A673 (cell line): ENCODE data around the gene CAPG. TPM values are rescaled to one million over a fixed set of nuclear protein-coding genes. Genes with fewer than 3 reads are reported as not detected.
A peak's percentile ranks its signal among the peaks of the same experiment; 100 is the strongest.

Experiments used
- BruUV-seq: library from RNA; stranded (reverse); fragments of 400-500 nt; replicated peaks from 2 replicates; lab custom pipeline; 2021; lab: Mats Ljungman, UMichigan
- CTCF ChIA-PET: fragments of 300-600 bp; sonication (Branson Sonifier 250); formaldehyde crosslinking; loops from one replicate; lab custom pipeline; 2022; ENCODE audit warnings: antibody characterized with exemption; lab: Charles Lee
- POLR2A ChIA-PET: fragments of 300-600 bp; sonication (Branson Sonifier 250); formaldehyde crosslinking; loops from one replicate; lab custom pipeline; 2022; ENCODE audit warnings: antibody characterized with exemption; ENCODE audit not compliant: low non-redundant PET; lab: Charles Lee
- DNase-seq: peaks from one replicate; pipeline ENCODE4 v3.0.0-alpha.2; 2015; ENCODE audit warnings: low spot score
- H3K27ac ChIP-seq: fragments of 200-600 bp; sonication (generic); 2 replicates; pipeline ENCODE4 v1.5.1; 2016; ENCODE audit warnings: mixed run types, low read depth, mild to moderate bottlenecking, mixed read lengths, antibody characterized with exemption, low read length; ENCODE audit not compliant: poor library complexity, severe bottlenecking
- H3K27me3 ChIP-seq: fragments of 200-600 bp; sonication (generic); replicated peaks from 2 replicates; pipeline ENCODE4 v1.6.1; 2017; ENCODE audit warnings: mixed run types, low read depth, mild to moderate bottlenecking, mixed read lengths, antibody characterized with exemption, low read length; ENCODE audit not compliant: insufficient read depth, poor library complexity
- H3K36me3 ChIP-seq: fragments of 200-600 bp; sonication (generic); 2 replicates; pipeline ENCODE4 v1.6.1; 2016; ENCODE audit warnings: mixed run types, mild to moderate bottlenecking, mixed read lengths, antibody characterized with exemption, low read length; ENCODE audit not compliant: insufficient read depth, poor library complexity, severe bottlenecking
- H3K4me1 ChIP-seq: fragments of 200-600 bp; sonication (generic); 2 replicates; pipeline ENCODE4 v1.6.1; 2017; ENCODE audit warnings: mixed run types, mild to moderate bottlenecking, mixed read lengths, antibody characterized with exemption, low read length; ENCODE audit not compliant: insufficient read depth, poor library complexity, severe bottlenecking
- H3K4me3 ChIP-seq: fragments of 200-600 bp; sonication (generic); 2 replicates; pipeline ENCODE4 v1.5.1; 2016; ENCODE audit warnings: low read depth, mixed run types, mild to moderate bottlenecking, mixed read lengths, low read length; ENCODE audit not compliant: poor library complexity, severe bottlenecking
- H3K9me3 ChIP-seq: fragments of 200-600 bp; sonication (generic); 2 replicates; pipeline ENCODE4 v1.6.1; 2016; ENCODE audit warnings: mixed run types, low read depth, mild to moderate bottlenecking, mixed read lengths, antibody characterized with exemption, low read length; ENCODE audit not compliant: poor library complexity, severe bottlenecking
- EZH2 ChIP-seq: fragments of 200-600 bp; sonication (generic); IDR thresholded peaks from 2 replicates; pipeline ENCODE4 v1.6.1; 2017; ENCODE audit warnings: borderline replicate concordance, low read depth, mild to moderate bottlenecking, mixed read lengths, antibody characterized with exemption, low read length; ENCODE audit not compliant: poor library complexity, severe bottlenecking
- intact Hi-C: fragments of 100-400 bp; cut with micrococcal nuclease; formaldehyde crosslinking; loops from one replicate; pipeline ENCODE4 v1.10.0; 2022; ENCODE audit not compliant: unreplicated experiment
- total RNA-seq: library from RNA; stranded (reverse); gene quantifications from 2 replicates; pipeline ENCODE4 v1.2.3, GENCODE V29; 2021
- TF ChIP-seq, protein P1 (sequence below): fragments of 300-800, 200-600 bp; sonication (generic); conservative IDR thresholded peaks from 2 replicates; pipeline ENCODE4 v1.5.1; 2017; ENCODE audit warnings: low read depth, mild to moderate bottlenecking, antibody characterized with exemption, low read length, moderate library complexity, mixed read lengths

The CAPG gene
- total RNA-seq, 1 experiment from 2014 or later: 156 TPM

DNA sequence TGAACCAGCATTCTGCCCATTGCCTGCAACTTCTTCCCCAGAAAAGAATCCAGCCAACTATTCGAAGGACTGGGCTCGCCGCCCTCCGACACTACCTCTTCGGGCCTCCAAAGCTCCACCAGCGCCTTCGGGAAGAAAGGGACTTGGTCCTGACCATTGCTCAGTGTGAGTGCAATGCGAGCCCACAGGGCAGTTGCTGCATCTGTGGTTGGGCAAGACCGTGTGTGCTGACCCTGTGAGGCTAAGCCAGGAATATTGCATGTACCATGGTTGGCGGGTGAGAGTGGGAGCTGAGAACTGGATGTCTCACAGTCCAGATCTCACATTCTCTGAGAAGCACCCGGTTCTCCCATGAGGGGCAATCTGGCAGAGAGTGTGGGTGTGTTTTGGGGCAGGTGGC is 39.1 kb downstream of the CAPG start:
- Histone ChIP-seq H3K9me3 (no peaks in the 10 kb centered on the region), H3K27me3 (no peaks in the 10 kb centered on the region), H3K4me1 (no peaks in the 10 kb centered on the region), H3K4me3 (no peak overlapping the region), H3K36me3 (no peaks in the 10 kb centered on the region), H3K27ac (no peak overlapping the region)
- intact Hi-C loops: no loop called here
- no TSS peak for BruUV-seq
- TF ChIP-seq, protein P1, sequence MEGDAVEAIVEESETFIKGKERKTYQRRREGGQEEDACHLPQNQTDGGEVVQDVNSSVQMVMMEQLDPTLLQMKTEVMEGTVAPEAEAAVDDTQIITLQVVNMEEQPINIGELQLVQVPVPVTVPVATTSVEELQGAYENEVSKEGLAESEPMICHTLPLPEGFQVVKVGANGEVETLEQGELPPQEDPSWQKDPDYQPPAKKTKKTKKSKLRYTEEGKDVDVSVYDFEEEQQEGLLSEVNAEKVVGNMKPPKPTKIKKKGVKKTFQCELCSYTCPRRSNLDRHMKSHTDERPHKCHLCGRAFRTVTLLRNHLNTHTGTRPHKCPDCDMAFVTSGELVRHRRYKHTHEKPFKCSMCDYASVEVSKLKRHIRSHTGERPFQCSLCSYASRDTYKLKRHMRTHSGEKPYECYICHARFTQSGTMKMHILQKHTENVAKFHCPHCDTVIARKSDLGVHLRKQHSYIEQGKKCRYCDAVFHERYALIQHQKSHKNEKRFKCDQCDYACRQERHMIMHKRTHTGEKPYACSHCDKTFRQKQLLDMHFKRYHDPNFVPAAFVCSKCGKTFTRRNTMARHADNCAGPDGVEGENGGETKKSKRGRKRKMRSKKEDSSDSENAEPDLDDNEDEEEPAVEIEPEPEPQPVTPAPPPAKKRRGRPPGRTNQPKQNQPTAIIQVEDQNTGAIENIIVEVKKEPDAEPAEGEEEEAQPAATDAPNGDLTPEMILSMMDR: no peak
- no peak for TF ChIP-seq EZH2
- ChIA-PET CTCF (no interaction called here), POLR2A (no interaction called here)
- no peak for DNase-seq

DNA sequence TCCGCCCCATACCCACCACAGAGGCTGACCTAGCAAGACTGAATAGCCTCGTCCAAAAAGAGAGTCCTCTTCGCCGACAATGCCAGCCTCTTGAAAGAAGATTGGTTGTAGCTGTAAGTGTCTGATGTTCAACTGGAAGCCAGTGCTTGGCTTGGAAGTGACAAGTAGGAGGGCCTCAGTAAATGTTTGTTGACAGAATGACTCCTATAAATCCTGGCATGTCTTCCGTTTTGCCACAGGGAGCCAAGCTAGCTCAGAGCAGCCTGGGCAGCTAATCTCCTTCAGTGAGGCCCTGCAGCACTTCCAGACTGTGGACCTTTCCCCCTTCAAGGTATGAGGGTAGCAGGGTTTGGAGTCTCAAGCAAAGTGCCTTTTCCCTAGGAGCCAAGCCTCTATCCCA is 40.7 kb downstream of the CAPG start:
- no peaks in the 10 kb centered on the region for H3K9me3 ChIP-seq
- intact Hi-C loops: no loop called here
- TF ChIP-seq, protein P1: no peak
- TF ChIP-seq EZH2: no peak
- no TSS peak for BruUV-seq
- POLR2A ChIA-PET: no interaction called here
- no peaks in the 10 kb centered on the region for H3K36me3 ChIP-seq
- no peak for DNase-seq
- no peaks in the 10 kb centered on the region for H3K4me1 ChIP-seq
- H3K27ac ChIP-seq: peak overlapping the region; percentile 25
- H3K27me3 ChIP-seq: no peaks in the 10 kb centered on the region
- CTCF ChIA-PET: interaction anchor here (0.6 kb wide), 1 partner anchor 22 kb away, joined by 3 read pairs; no protein-coding TSS in a partner anchor
- H3K4me3 ChIP-seq: no peak overlapping the region

DNA sequence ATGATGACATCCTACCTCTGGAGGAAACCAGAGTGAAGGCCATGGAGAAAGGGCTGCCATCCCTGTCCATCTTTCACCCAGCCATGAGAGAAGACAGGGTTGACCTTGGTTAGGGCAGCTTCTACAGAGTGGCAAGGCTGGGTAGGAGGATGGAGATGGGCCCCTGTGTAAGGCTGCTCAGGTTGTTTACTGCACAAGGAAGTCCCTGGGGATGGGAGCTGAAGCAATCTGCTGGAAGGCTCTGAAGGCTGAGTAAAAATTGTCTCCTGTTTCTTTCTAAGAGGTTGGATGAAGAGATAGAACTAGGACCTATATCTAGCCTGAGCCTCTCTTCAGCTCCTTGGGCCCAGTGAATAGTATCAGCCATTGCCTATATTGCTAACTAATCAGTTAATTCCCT is 41.2 kb downstream of the CAPG start:
- Histone ChIP-seq H3K4me3 (no peak overlapping the region), H3K36me3 (no peaks in the 10 kb centered on the region), H3K9me3 (no peaks in the 10 kb centered on the region), H3K27me3 (no peaks in the 10 kb centered on the region), H3K4me1 (no peaks in the 10 kb centered on the region), H3K27ac (no peak overlapping the region)
- ChIA-PET POLR2A (no interaction called here), CTCF (no interaction called here)
- TF ChIP-seq EZH2: no peak
- TF ChIP-seq, protein P1: no peak
- intact Hi-C loops: no loop called here
- no TSS peak for BruUV-seq
- DNase-seq: no peak
